ENCODE measurements around the gene TCF7. TPM values are rescaled to one million over a fixed set of nuclear protein-coding genes. Genes with fewer than 3 reads are reported as not detected.

The TCF7 gene
- total RNA-seq, 1 experiment from 2014 or later, result 0.42 TPM

DNA sequence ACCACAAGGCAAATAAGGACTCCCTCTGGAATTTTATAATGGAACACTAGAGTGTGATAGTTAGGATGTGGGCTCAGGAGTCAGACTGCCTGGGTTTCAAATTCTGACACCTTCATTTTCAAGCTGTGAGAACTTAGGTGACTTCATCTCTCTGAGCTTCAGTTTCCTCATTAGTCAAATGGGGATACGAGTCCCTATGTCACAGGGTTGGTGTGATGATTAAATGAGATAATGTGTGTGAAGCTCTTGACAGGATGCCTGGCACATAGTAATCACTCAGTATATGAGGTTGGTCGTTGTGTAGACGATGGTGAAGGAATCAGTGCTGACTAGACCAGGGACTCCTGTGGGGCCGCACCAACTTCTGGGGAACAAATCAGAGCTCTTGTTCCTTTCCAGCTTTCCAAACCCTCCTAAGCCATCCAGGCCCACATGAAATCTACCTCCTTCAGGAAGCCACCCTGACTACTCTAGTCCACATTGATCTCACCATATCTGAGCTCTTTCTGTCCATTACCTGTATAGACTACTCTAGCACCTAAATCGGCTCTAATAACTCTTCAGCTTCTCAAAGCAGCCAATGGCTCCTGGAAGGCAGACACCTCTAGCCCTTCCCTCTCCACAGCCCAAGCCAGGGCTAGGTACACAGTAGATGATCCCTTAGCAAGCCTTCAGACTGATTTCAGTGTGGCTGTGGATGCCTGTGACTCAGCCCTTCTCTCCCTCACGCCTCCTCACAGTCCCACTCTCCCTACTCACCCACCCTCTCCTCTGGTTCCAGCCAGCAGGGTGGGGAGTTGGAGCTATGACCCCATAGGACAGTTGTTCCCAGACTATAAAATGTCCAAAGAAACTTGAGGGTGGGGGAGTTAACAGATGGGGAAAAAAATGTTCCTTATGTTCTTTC, 2.5 kb upstream of the TCF7 start:
- DNase-seq (ENCODE audit: extremely low read depth, low read depth), result no peak

GRCh38 chr5:134112726-134113362, 1.6 kb upstream of the TCF7 start:
- DNase-seq (ENCODE audit: extremely low read depth, low read depth), result no peak

DNA sequence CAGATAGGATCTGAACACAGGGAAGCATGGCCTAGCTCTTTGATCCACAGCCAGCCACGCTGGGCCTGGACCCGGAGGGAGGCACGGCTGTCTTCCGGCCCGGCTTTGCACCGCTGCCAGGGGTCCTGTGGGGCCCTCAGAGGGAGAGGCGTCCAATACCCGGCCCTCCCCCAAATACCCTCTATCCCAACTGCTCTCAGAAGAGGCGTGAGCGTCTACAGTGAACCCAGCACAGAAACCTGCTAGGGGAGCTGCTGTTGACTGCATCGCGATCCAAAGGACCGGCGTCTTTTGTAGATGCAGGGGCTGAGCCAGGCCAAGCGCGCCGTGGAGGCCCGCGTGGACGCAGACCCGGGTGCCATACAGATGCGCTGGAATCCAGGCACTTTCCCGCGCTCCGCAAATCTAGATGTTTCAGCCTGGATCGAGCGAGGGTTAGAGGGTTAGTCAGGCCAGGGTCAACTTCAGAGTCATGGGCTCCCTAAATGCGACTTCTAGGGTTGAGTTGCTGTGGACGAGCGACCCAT, 1.1 kb upstream of the TCF7 start:
- no peak for DNase-seq (ENCODE audit: extremely low read depth, low read depth)

GRCh38 chr5:134114886-134115805, 665 bp downstream of the TCF7 start:
- DNase-seq (ENCODE audit: extremely low read depth, low read depth), result no peak

GRCh38 chr5:134115806-134116175, 1.3 kb downstream of the TCF7 start:
- DNase-seq (ENCODE audit: extremely low read depth, low read depth), result no peak

DNA sequence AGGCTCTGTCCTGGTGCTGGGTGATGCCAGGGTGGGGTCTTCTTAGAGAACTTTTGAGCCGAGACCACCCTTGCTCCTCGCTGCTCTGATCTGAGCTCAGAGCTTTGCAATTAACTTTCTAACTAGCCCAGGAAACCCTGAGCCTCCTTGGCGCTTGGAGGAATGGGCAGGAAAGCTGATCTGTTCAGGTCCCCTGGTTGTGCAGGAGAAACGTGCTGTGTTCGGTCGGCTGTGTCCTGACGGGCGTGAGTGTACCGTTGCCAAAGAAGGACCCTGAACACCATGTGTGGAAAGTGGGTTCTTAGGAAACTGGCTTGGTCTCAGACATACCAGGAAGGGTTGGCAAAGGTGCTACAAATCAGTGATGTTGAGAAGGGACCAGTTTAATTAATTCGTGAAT, 1.8 kb downstream of the TCF7 start:
- no peak for DNase-seq (ENCODE audit: extremely low read depth, low read depth)

DNA sequence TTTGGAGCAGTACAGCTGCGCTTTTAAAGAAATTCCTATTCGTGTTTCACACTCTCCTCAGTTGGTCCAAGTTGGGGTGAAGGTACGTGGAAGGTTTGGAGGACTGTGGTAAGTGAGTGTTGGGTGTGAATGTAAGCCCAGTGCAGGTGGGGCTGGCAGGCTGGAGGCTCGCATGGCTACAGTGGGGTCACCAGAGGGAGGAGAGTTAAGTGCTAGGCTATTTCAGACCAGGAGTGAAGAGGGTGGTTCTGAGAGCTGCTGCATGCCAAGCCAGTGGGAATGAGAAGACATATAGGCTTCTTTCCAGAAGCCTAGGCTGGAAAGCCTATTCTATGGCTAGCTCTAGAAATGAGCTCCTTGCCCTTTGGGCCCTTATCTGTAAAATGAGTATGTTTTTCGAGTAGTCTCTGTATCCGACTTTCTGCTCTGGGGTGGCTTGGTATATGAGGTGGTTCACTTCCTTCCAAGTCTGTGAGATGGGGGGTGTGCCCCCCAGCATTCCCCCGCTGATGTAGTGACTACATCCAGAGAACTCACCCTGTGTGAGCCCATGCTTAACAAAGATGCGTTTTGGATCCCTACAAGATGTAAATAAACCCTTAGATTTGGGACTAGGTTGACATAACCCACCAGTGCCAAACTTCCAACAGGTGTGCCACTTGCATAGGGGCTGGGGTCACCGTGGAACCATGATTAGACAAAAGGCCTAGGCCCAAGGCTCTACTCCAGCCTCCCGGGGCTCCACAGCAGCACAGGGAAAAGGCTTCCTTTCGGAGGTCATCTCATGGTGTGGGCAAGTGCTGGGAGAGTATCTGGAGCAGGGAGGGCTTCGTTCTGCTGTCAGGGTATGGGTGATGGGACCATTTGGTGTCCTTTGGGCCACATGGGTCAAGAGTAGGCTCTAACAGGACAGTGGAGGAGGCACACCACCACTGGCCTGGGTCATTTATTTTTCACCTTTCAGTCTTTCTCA, 2.6 kb downstream of the TCF7 start:
- DNase-seq (ENCODE audit: extremely low read depth, low read depth), result no peak

GRCh38 chr5:134118212-134118835, 3.8 kb downstream of the TCF7 start:
- no peak for DNase-seq (ENCODE audit: extremely low read depth, low read depth)

GRCh38 chr5:134119720-134120119, 5.2 kb downstream of the TCF7 start:
- no peak for DNase-seq (ENCODE audit: extremely low read depth, low read depth)

GRCh38 chr5:134120386-134121138, 6.1 kb downstream of the TCF7 start:
- no peak for DNase-seq (ENCODE audit: extremely low read depth, low read depth)

- no peak for DNase-seq (ENCODE audit: extremely low read depth, low read depth)
Observed at GRCh38 chr5:134122530-134122929, 8.0 kb downstream of the TCF7 start.

- no peak for DNase-seq (ENCODE audit: extremely low read depth, low read depth)
Observed at GRCh38 chr5:134123360-134123759, 8.9 kb downstream of the TCF7 start.

- no peak for DNase-seq (ENCODE audit: extremely low read depth, low read depth)
Observed at GRCh38 chr5:134124289-134125038, 10.0 kb downstream of the TCF7 start.

DNA sequence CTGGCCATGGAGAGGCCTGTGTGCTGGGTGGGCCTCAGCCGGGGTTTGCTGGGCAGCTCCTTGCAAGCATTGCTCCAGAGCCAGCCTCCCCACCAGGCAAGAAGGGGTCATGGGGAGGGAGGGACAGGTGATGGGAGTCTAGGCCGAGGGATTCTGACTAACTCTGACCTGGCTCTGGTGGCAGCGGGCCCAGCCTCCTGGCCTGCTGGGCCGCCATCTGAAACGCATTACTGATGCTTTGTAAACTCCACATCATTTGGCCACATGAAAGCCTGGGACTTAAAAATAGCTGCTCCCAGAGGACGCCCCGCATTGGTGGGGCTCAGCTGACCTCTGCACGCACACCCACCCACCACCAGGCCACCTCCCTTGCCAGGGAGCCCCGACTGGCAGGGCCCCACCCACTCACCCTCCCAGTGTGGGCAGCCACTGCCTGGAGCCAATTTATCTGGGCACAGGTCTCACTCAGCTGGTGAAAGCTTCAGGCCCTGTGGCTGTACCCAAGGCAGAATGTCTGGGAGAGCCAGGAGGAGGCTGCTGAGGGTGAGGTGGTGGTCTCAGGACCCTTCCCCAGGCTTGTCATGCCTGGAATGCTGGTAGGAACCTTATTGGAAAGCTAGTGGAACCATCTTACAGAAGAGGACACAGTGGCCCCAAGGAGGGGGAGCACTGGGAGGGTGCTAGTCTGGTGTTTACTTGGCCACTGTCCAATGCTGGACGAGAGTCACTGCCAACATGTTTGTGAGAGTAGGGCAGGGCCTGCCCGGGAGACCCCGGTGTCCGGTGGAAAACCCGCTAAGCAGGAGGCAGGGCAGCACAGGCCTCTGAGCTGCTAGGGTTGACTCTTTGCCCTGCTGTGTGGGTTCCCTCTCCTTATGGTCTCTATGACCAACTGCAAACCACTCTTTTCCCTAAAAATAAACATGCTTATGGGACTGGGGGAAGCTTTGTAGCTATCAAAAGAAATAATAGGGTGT, 10.8 kb downstream of the TCF7 start:
- no peak for DNase-seq (ENCODE audit: extremely low read depth, low read depth)

DNA sequence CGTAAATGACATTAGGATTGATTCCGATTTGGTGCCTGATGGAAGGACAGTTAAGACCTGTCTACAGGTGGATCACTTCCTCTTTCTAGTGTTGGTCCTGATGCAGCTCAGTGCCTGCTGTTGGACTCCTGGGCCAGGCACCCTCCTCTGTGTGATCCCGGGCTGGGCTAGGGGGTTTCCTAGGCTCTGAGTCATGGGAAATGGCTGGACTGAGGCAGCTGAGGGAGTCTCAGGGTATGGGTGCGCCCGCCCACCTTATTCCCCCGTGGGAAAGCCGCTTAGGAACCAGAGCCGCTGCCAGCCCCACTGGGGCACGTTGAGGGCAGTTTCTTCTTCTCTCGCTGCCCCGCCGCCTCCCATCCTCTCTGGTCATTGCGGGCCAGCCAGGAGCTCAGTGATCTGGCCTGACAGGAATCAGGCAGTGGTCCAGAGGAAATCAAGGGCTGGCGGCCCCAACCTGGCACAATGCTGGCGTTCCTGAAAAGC, 12.9 kb downstream of the TCF7 start:
- no peak for DNase-seq (ENCODE audit: extremely low read depth, low read depth)

GRCh38 chr5:134127988-134128647, 13.6 kb downstream of the TCF7 start:
- DNase-seq (ENCODE audit: extremely low read depth, low read depth), result no peak

All from NCI-H460 (cell line).